Astrocyte (in vitro differentiated cells and primary cell): ENCODE measurements around the gene DHX35. TPM values are rescaled to one million over a fixed set of nuclear protein-coding genes. Genes with fewer than 3 reads are reported as not detected.
"Not testable (repeated sequence)": the region's sequence is repeated elsewhere in the genome, so short reads cannot be mapped to it uniquely, and the experiment has no call there.

Source experiments
- DNase-seq: peaks from one replicate; pipeline ENCODE4 v3.0.0-alpha.2; 2010; ENCODE audit warnings: low read depth
- FAIRE-seq: peaks from 2 replicates; lab custom pipeline; 2011; peaks lifted over from hg19 to GRCh38; lab: Jason Lieb, UNC
- H2AFZ ChIP-seq: 2 replicates; pipeline ENCODE4 v1.6.0; 2012; ENCODE audit warnings: low read depth, low read length, inconsistent platforms
- H3K27ac ChIP-seq: 2 replicates; pipeline ENCODE4 v1.5.1; 2011; ENCODE audit warnings: low read depth, low read length, inconsistent platforms
- H3K27me3 ChIP-seq: 2 replicates; pipeline ENCODE4 v1.6.0; 2011; ENCODE audit warnings: low read length, inconsistent platforms; ENCODE audit not compliant: insufficient read depth
- H3K36me3 ChIP-seq: 2 replicates; pipeline ENCODE4 v1.5.1; 2011; ENCODE audit warnings: low read length, inconsistent platforms; ENCODE audit not compliant: insufficient read depth
- H3K4me1 ChIP-seq: 2 replicates; pipeline ENCODE4 v1.5.1; 2011; ENCODE audit warnings: low read length, inconsistent platforms; ENCODE audit not compliant: insufficient read depth
- H3K4me2 ChIP-seq: 2 replicates; pipeline ENCODE4 v1.6.0; 2012; ENCODE audit warnings: low read length, inconsistent platforms
- H3K4me3 ChIP-seq: 2 replicates; pipeline ENCODE4 v1.5.1; 2011; ENCODE audit warnings: low read depth, mild to moderate bottlenecking, low read length, inconsistent platforms; ENCODE audit not compliant: insufficient read depth
- H3K79me2 ChIP-seq: 2 replicates; pipeline ENCODE4 v1.6.0; 2012; ENCODE audit warnings: mild to moderate bottlenecking, low read length, inconsistent platforms; ENCODE audit not compliant: insufficient read depth
- H3K9ac ChIP-seq: 2 replicates; pipeline ENCODE4 v1.6.0; 2012; ENCODE audit warnings: mild to moderate bottlenecking, low read length, inconsistent platforms
- H3K9me3 ChIP-seq: 2 replicates; pipeline ENCODE4 v1.5.1; 2012; ENCODE audit warnings: low read depth, mild to moderate bottlenecking, low read length, inconsistent platforms; ENCODE audit not compliant: insufficient read depth
- H4K20me1 ChIP-seq: 2 replicates; pipeline ENCODE4 v1.6.0; 2012; ENCODE audit warnings: low read length, inconsistent platforms; ENCODE audit not compliant: insufficient read depth
- H3K27ac Mint-ChIP-seq: one replicate; pipeline ENCODE4 v1.8.0; 2021; ENCODE audit warnings: mild to moderate bottlenecking, mixed read lengths; ENCODE audit not compliant: unreplicated experiment
- H3K27me3 Mint-ChIP-seq: one replicate; pipeline ENCODE4 v1.8.0; 2021; ENCODE audit warnings: low read depth, mixed read lengths; ENCODE audit not compliant: unreplicated experiment
- H3K36me3 Mint-ChIP-seq: one replicate; pipeline ENCODE4 v1.8.0; 2021; ENCODE audit warnings: low read depth, mixed read lengths; ENCODE audit not compliant: unreplicated experiment
- H3K4me1 Mint-ChIP-seq: one replicate; pipeline ENCODE4 v1.8.0; 2021; ENCODE audit warnings: low read depth, mixed read lengths; ENCODE audit not compliant: unreplicated experiment
- H3K4me3 Mint-ChIP-seq: one replicate; pipeline ENCODE4 v1.8.0; 2021; ENCODE audit warnings: mild to moderate bottlenecking, moderate library complexity, mixed read lengths; ENCODE audit not compliant: unreplicated experiment
- H3K9me3 Mint-ChIP-seq: one replicate; pipeline ENCODE4 v1.8.0; 2021; ENCODE audit warnings: mild to moderate bottlenecking, mixed read lengths; ENCODE audit not compliant: unreplicated experiment
- CTCF ChIP-seq: IDR thresholded peaks from 2 replicates; pipeline ENCODE4 v1.5.1; 2011; ENCODE audit warnings: low read depth, mild to moderate bottlenecking, inconsistent platforms, low read length, moderate library complexity; ENCODE audit not compliant: insufficient read depth
- EZH2 ChIP-seq: IDR thresholded peaks from 2 replicates; pipeline ENCODE4 v1.6.1; 2012; ENCODE audit warnings: mild to moderate bottlenecking, low read length, inconsistent platforms; ENCODE audit not compliant: insufficient read depth
- total RNA-seq: library from RNA; stranded (reverse); gene quantifications from 2 replicates; pipeline ENCODE4 v1.2.1, GENCODE V29; 2021

Gene DHX35
- total RNA-seq, 1 donor from 2014 or later = 7.8 TPM

DNA sequence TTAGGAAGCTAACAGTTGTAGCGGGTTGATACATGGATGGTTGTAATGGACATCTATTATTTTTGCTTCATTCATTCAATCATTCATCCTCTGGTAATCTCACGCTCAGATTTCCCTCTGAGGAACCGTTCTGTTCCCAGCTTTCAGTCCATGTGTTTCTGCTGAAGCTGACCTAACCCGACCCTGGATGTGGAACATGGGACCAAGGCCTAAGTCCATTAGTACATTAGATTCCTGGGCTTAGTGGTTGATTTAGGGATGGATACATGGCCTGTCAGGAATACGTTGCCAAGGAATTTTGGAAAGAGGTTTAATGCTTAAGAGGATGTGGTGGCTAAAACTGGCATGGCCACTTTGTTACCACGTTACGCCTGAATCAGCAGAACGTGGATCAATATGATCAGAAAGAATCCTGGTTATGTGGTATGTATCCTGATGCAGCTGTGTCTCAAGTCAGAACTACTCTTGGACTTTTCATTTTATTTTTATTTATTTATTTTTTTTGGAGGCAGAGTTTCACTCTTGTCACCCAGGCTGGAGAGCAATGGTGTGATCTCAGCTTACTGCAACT is 4.1 kb upstream of the DHX35 start:
- Mint-ChIP-seq H3K4me1 (peaks cover 3% of the 10 kb centered on the region), H3K27me3 (no peaks in the 10 kb centered on the region), H3K9me3 (no peaks in the 10 kb centered on the region), H3K27ac (no peak overlapping the region), H3K4me3 (no peak overlapping the region), H3K36me3 (no peaks in the 10 kb centered on the region)
- H3K4me3 ChIP-seq = no peak overlapping the region
- H3K27me3 ChIP-seq = no peaks in the 10 kb centered on the region
- H3K9me3 ChIP-seq = no peaks in the 10 kb centered on the region
- H3K79me2 ChIP-seq = peaks cover 9% of the 10 kb centered on the region
- TF ChIP-seq CTCF (no peak), EZH2 (no peak)
- no peak overlapping the region for H2AFZ ChIP-seq
- no peak overlapping the region for H3K9ac ChIP-seq
- H3K4me1 ChIP-seq = peaks cover 4% of the 10 kb centered on the region
- H3K36me3 ChIP-seq = no peaks in the 10 kb centered on the region
- no peak overlapping the region for H3K27ac ChIP-seq
- no peaks in the 10 kb centered on the region for H4K20me1 ChIP-seq
- FAIRE-seq (no peak), DNase-seq (no peak)
- no peak overlapping the region for H3K4me2 ChIP-seq

DNA sequence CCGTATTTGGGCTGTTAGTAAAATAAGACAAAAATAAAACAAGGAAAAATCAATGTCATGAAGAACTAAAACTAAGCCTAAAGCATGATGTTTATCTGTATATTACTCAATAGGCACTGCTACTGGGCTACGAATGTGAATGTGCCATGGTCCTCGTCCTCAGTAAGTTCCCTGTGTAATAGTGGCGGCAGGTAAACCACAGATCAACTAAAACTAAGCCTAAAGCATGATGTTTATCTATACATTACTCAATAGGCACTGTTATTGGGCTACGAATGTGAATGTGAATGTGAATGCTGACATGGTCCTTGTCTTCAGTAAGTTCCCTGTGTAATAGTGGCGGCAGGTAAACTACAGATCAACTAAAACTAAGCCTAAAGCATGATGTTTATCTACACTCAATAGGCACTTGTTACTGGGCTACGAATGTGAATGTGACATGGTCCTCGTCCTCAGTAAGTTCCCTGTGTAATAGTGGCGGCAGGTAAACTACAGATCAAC is 1.9 kb upstream of the DHX35 start:
- H3K4me3 Mint-ChIP-seq, H3K27me3 Mint-ChIP-seq, H2AFZ ChIP-seq, H3K4me2 ChIP-seq, H3K4me1 ChIP-seq, H3K36me3 ChIP-seq, H3K9me3 Mint-ChIP-seq, H3K36me3 Mint-ChIP-seq, DNase-seq, H3K27ac Mint-ChIP-seq, H3K4me3 ChIP-seq, FAIRE-seq, H3K27me3 ChIP-seq, H3K9me3 ChIP-seq, H3K27ac ChIP-seq, H4K20me1 ChIP-seq, H3K9ac ChIP-seq, H3K4me1 Mint-ChIP-seq: not testable (repeated sequence)
- H3K79me2 ChIP-seq = peaks cover 29% of the 10 kb centered on the region

DNA sequence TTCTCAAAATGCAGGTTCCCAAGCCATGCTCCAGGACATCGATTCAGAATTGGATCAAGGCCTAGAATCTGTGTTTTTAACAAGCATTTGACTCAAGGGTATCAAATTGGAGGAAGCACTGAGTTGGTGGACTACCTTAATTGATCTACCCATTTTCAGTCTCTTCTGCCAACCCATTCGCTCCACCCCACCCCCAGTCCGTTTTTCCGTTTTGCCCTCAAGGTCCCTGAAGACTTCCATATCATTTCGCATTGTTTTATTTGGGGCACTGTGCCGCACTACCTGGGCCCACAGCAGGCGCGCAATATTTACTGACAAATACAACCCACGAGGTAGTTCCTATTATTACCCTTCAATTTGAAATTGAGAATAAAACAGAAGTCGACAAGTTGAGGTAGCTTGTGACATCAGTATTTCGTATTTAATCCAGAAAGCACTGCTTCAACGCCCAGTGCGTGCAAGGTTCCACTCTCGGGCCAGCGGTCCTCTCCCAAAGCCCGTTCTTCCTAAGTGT is 557 bp upstream of the DHX35 start:
- peak overlapping the region; percentile 68 for H3K27ac Mint-ChIP-seq
- no peaks in the 10 kb centered on the region for H3K36me3 ChIP-seq
- peak overlapping the region; percentile 94 for H3K4me2 ChIP-seq
- H3K9me3 Mint-ChIP-seq = no peaks in the 10 kb centered on the region
- H3K4me3 ChIP-seq = peak overlapping the region; percentile 97
- H3K4me1 ChIP-seq = peaks cover 6% of the 10 kb centered on the region
- H3K9me3 ChIP-seq = no peaks in the 10 kb centered on the region
- peaks cover 36% of the 10 kb centered on the region for H3K79me2 ChIP-seq
- FAIRE-seq (no peak), DNase-seq (no peak)
- peaks cover 6% of the 10 kb centered on the region for H3K4me1 Mint-ChIP-seq
- no peaks in the 10 kb centered on the region for H3K27me3 ChIP-seq
- H3K36me3 Mint-ChIP-seq = no peaks in the 10 kb centered on the region
- H2AFZ ChIP-seq = peak overlapping the region; percentile 96
- peak overlapping the region; percentile 98 for H3K4me3 Mint-ChIP-seq
- H3K27me3 Mint-ChIP-seq = no peaks in the 10 kb centered on the region
- H4K20me1 ChIP-seq = no peaks in the 10 kb centered on the region
- peak overlapping the region; percentile 54 for H3K27ac ChIP-seq
- peak overlapping the region; percentile 98 for H3K9ac ChIP-seq
- TF ChIP-seq CTCF = no peak
- TF ChIP-seq EZH2 = no peak
